NCI-H128 (cell line): ENCODE data around the gene SPRYD3.
A peak's percentile ranks its signal among the peaks of the same experiment; 100 is the strongest.

Experiments
- DNase-seq: peaks from one replicate; lab custom pipeline; 2025; ENCODE audit not compliant: unreplicated experiment; lab: John Stamatoyannopoulos, UW

Gene SPRYD3

DNA sequence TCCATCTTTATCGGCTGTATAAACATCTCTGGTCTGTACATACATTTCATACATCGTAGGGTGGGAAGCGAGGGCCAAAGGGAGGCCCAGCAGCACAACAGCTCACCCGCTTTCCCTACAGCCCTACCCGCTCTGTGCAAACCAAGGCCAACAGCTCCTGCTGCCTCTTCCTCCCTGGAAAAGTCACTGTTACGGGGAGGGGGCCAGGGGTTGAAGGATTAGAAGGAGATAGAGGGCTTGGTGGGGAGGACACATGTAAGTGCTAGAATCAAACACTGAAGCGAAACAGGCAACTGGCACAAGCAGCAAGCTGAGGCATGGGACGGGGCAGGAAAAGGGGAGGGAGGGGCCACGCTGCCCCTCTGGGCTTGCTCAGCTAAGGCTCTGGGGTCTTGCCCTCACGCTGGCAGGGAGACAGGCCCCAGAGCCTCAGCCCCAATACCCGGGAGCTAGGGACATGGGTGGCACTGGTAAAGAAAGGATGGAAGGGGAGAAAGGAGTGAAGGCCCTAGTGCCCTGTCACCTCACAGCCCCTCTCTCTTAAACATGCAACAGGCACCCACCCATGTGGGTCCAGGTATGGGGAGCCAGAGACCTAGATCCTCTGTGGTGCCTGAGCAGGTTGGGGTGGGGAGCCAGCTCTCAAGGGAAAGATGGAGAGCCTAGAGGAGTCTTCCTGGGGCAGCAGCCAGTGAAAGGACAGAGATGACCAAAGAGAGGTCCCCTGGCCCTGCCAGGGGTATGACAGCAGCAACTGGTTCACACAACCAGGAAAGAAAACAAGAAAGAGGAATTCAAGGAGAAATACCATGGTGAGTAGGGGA lies 14.4 kb downstream of the SPRYD3 start:
- DNase-seq: no peak

GRCh38 chr12:53063708-53064612 lies 15.2 kb downstream of the SPRYD3 start:
- no peak for DNase-seq

DNA sequence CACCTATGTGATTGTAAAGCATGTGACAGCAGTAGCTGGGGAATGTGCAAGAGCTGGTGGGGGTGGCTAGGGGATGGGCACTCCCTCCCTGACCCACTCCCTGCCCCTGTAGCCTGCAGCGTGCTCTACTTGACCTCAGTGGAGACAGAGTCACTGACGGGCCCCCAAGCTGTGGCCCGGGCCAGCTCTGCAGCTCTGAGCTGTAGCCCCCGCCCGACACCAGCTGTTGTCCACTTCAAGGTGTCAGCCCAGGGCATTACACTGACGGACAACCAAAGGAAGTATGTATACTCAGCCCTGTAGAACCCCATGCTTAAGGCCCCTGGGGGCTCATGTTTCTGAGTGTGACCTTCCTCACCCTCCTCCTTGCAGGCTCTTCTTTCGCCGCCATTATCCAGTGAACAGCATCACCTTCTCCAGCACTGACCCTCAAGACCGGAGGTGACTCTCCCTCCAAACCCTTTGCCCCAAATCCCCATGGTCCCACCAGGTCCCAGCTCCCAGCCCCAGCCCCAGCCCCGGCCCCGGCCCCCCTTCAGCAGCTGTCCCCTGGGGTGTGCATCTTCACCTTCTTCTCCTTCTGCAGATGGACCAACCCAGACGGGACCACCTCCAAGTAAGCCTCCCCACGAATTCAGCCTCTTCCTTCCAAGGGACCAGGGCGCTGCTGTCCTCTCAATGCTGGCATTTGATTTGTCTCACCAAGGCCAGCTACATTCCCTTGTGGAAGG lies 16.0 kb downstream of the SPRYD3 start:
- DNase-seq: no peak

DNA sequence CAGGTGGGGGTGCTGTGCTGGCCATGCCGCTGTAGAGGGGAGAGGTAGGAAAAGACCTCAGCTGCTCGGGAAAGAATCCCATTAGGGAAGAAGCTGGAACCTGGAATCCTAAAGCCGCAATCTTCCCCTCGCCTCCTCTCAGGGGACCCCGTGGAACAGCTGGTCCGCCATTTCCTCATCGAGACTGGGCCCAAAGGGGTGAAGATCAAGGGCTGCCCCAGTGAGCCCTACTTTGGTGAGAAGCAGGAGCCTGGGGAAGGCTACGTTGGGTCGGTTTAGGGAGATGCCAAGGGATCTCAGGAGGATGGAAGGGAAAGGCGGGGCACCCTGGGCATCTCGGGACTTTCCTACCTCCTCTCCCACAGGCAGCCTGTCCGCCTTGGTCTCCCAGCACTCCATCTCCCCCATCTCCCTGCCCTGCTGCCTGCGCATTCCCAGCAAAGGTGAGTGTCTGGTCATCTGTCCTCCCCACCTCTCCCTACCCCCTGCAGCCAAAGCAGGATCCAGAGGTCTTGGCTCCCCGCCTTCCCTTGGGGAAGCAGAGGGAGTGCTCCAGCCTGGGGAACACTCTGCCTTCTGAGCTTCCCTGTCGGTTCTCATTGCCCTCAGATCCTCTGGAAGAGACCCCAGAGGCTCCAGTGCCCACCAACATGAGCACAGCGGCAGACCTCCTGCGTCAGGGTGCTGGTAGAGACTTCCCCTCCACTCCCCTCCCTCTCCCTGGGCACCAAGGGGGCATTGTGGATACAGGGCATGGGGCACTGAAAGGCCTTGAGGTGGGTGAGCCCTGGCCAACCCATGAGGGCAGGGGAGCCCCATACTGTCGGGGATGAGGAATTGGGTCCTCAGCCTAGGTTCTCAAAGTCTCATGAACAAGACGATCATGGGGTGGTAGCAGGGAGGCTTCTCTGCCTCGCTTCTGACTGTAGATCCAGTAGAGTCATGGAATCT lies 16.9 kb downstream of the SPRYD3 start:
- DNase-seq: no peak

DNA sequence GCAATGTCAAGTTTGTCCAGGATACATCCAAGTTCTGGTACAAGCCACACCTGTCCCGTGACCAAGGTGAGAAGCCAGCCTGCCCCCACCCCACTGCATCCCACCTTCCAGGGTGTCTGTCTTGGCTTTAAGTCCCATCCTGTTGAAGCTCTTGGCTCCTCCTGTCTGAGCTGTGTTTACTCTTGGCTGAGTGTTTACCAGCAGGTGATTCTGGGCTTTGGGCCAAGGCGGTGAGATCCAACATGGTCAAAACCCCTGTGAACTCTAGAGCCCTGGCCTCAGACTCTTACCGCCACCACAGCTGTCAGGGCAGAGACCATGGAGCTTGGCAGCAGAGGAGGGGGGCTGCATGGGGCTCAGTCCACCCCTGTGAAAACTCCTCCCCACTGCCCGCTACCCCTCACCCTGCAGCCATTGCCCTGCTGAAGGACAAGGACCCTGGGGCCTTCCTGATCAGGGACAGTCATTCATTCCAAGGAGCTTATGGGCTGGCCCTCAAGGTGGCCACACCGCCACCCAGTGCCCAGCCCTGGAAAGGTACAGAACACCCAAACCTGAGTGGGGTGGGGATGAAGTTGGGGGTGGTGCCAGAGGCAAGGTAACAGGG lies 17.7 kb downstream of the SPRYD3 start:
- DNase-seq: peak; percentile 87

GRCh38 chr12:53060721-53061276 lies 18.4 kb downstream of the SPRYD3 start:
- DNase-seq: peak; percentile 29

GRCh38 chr12:53060064-53060720 lies 19.0 kb downstream of the SPRYD3 start:
- DNase-seq: no peak

DNA sequence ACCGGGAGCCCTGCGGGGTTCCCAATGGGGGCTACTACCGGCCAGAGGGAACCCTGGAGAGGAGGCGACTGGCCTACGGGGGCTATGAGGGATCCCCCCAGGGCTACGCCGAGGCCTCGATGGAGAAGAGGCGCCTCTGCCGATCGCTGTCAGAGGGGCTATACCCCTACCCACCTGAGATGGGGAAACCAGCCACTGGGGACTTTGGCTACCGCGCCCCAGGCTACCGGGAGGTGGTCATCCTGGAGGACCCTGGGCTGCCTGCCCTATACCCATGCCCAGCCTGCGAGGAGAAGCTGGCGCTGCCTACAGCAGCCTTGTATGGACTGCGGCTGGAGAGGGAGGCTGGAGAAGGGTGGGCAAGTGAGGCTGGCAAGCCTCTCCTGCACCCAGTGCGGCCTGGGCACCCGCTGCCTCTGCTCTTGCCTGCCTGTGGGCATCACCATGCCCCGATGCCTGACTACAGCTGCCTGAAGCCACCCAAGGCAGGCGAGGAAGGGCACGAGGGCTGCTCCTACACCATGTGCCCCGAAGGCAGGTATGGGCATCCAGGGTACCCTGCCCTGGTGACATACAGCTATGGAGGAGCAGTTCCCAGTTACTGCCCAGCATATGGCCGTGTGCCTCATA lies 19.6 kb downstream of the SPRYD3 start:
- DNase-seq: no peak

GRCh38 chr12:53058674-53059433 lies 20.3 kb downstream of the SPRYD3 start:
- no peak for DNase-seq

DNA sequence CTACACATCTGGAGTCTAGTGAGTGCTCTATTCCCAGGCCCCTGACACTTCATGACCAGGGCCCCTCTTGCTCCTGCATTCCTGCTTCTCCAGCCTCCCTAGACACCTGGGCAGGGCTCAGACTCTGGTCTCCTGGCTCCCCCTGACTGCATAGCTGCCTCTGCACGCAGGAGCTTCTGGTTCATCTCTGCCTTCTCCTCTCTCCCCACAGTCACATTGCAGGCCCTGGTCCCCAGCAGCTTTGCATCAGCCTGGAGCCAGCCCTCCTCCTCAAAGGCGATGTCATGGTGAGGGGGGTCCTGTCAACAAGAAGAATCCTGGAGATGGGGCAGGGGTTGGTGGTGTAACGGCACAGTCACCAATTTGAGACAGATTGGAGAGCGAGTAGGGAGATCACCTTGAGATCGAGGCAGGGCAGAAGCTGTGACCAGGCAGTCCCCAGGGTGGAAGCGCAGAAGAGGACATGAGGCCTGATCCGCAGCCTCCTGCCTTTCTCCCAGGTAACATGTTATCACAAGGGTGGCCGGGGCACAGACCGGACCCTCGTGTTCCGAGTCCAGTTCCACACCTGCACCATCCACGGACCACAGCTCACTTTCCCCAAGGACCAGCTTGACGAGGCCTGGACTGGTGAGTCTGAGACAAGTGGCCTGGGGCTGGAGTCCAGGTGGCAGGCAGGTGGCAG lies 21.2 kb downstream of the SPRYD3 start:
- DNase-seq: no peak

GRCh38 chr12:53056901-53057300 lies 22.3 kb downstream of the SPRYD3 start:
- no peak for DNase-seq

DNA sequence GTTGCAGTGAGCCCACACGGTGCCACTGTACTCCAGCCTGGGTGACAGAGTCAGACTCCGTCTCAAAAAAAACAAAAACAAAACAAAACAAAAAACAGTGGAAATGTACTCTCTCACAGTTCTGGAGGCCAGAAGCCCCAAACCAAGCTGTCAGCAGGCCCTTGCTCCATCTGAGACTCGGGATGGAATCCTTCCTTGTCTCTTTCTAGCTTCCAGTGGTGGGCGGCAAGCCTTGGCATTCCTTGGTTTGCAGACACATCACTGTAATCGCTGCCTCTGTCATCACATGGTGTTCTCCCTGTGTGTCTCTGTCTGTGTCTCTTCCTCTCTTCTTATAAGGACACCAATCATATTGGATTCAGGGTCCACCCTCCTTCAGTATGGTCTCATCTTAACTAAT lies 22.9 kb downstream of the SPRYD3 start:
- no peak for DNase-seq

DNA sequence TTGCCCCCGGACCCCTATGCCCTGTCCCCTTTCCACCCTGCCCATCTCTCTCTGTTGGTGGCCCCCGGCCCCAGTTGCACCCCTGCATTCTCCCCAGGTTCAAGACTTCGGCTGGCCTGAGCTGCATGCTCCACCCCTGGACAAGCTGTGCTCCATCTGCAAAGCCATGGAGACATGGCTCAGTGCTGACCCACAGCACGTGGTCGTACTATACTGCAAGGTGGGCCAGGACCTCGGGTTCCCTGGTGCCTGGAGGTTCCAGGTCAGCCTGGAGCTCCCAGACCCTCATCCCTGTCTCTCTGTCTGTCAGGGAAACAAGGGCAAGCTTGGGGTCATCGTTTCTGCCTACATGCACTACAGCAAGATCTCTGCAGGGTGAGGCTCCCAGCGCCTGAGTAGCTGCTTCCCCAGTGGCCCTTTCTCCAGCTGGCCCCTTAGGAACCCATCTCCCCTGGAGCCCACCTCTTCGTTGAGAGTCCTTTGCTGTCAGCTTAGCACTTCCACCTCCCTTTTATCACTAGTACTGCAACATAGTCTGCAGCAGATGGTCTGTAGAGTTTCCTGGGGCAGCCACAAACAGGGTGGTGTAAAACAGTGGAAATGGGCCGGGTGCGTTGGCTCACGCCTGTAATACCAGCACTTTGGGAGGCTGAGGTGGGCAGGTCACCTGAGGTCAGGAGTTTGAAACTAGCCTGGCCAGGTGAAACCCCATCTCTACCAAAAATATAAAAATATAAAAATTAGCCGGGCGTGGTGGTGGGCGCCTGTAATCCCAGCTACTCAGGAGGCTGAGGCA lies 23.5 kb downstream of the SPRYD3 start:
- DNase-seq: no peak

DNA sequence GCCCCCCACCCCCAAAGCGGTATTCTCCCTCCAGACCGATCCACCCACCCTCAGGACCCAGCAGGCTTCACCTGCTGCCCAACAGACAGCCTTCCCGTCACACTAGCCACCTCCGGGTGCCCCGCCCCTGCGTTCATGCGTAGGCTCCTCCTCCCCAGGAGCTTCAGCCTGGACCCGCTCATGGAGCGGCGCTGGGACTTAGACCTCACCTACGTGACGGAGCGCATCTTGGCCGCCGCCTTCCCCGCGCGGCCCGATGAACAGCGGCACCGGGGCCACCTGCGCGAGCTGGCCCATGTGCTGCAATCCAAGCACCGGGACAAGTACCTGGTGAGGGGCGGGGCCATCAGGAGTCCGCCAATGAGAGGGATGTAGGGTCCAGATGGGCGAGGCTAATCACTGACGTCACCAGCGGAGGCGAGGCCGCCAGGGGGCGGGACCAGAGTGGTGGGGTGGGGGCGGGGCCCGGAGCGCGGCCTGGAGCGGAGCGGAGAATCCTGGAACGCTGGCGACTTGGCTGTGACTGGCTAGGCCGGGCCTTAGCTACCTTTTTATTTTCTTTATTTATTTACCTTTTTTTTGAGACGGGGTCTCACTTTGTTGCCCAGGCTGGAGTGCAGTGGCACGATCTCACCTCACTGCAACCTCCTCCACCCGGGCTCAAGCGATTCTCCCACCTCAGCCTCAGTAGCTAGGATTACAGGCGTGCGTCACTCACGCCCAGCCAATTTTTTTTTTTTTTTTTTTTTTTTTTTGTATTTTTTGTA lies 24.9 kb downstream of the SPRYD3 start:
- DNase-seq: peak; percentile 92

- DNase-seq: peak; percentile 58
Observed at GRCh38 chr12:53053218-53054111, 25.7 kb downstream of the SPRYD3 start.
